Hepatocyte (in vitro differentiated cells): ENCODE results near the gene MIOX. TPM values are rescaled to one million over a fixed set of nuclear protein-coding genes. Genes with fewer than 3 reads are reported as not detected.

Experiments used
- DNase-seq: peaks from one replicate; pipeline ENCODE4 v3.0.0-alpha.2; 2016; ENCODE audit warnings: low spot score
- H2AFZ ChIP-seq: fragments of 200-600 bp; sonication (generic); 2 replicates; pipeline ENCODE4 v1.6.0; 2016; ENCODE audit warnings: antibody characterized with exemption, mild to moderate bottlenecking
- H3K27ac ChIP-seq: fragments of 200-600 bp; sonication (generic); 2 replicates; pipeline ENCODE4 v1.5.1; 2016; ENCODE audit warnings: mild to moderate bottlenecking
- H3K27me3 ChIP-seq: fragments of 200-600 bp; sonication (generic); 2 replicates; pipeline ENCODE4 v1.6.1; 2016
- H3K36me3 ChIP-seq: fragments of 200-600 bp; sonication (generic); replicated peaks from 2 replicates; pipeline ENCODE4 v1.5.1; 2016; ENCODE audit warnings: low read depth; ENCODE audit not compliant: insufficient read depth
- H3K4me1 ChIP-seq: fragments of 200-600 bp; sonication (generic); 2 replicates; pipeline ENCODE4 v1.5.1; 2016; ENCODE audit warnings: mild to moderate bottlenecking, moderate library complexity; ENCODE audit not compliant: insufficient read depth
- H3K4me2 ChIP-seq: fragments of 200-600 bp; sonication (generic); 2 replicates; pipeline ENCODE4 v1.6.0; 2016
- H3K4me3 ChIP-seq: fragments of 200-600 bp; sonication (generic); 2 replicates; pipeline ENCODE4 v1.5.1; 2016; ENCODE audit warnings: mild to moderate bottlenecking
- H3K79me2 ChIP-seq: fragments of 200-600 bp; sonication (generic); 2 replicates; pipeline ENCODE4 v1.6.0; 2017; ENCODE audit warnings: mild to moderate bottlenecking
- H3K9me2 ChIP-seq: fragments of 200-600 bp; sonication (generic); replicated peaks from 2 replicates; pipeline ENCODE4 v1.6.0; 2017; ENCODE audit warnings: mild to moderate bottlenecking; ENCODE audit not compliant: insufficient read depth
- H3K9me3 ChIP-seq: fragments of 200-600 bp; sonication (generic); 2 replicates; pipeline ENCODE4 v1.5.1; 2016; ENCODE audit warnings: low read depth, mild to moderate bottlenecking
- H4K20me1 ChIP-seq: fragments of 200-600 bp; sonication (generic); 2 replicates; pipeline ENCODE4 v1.6.0; 2016; ENCODE audit warnings: mild to moderate bottlenecking; ENCODE audit not compliant: insufficient read depth, poor library complexity, severe bottlenecking
- CTCF ChIP-seq: fragments of 200-600 bp; sonication (generic); IDR thresholded peaks from 2 replicates; pipeline ENCODE4 v1.5.1; 2016; ENCODE audit warnings: antibody characterized with exemption, mild to moderate bottlenecking; ENCODE audit not compliant: poor library complexity
- EZH2 ChIP-seq: fragments of 200-600 bp; sonication (generic); IDR thresholded peaks from 2 replicates; pipeline ENCODE4 v1.6.1; 2016; ENCODE audit warnings: antibody characterized with exemption, mild to moderate bottlenecking, borderline replicate concordance
- EZH2phosphoT487 ChIP-seq: fragments of 200-600 bp; sonication (generic); IDR thresholded peaks from one replicate; pipeline ENCODE4 v1.6.1; 2018; ENCODE audit warnings: antibody characterized with exemption, mild to moderate bottlenecking, low read depth, moderate library complexity; ENCODE audit not compliant: unreplicated experiment, severe bottlenecking
- WGBS: methylation state at CpG from one replicate; pipeline ENCODE4 v1.1.6; 2016; ENCODE audit warnings: low lambda C conversion rate; ENCODE audit errors: missing lambda C conversion rate; 5-methylcytosine and 5-hydroxymethylcytosine counted together
- polyA plus RNA-seq: library from polyadenylated mRNA; unstranded; fragments of >200 nt; fragmentation: Nextera tagmentation; extraction: Ambion mirVana; gene quantifications from 2 replicates; pipeline ENCODE4 v1.2.1, GENCODE V29; 2016
- total RNA-seq: library from RNA; depleted of rRNA; stranded (reverse); fragments of >200 nt; gene quantifications from 2 replicates; pipeline ENCODE4 v1.2.3, GENCODE V29; 2014

MIOX gene
- total and polyA plus RNA-seq, 2 experiments from 2014 or later = not detected

- DNase-seq = peak; percentile 6
- 92% methylated on average over 15 of the region's 22 CpGs for WGBS
- H3K36me3 ChIP-seq = no peaks in the 10 kb centered on the region
- no peaks in the 10 kb centered on the region for H3K9me3 ChIP-seq
- no peak overlapping the region for H3K27ac ChIP-seq
- H3K4me1 ChIP-seq = peaks cover 19% of the 10 kb centered on the region
- TF ChIP-seq EZH2phosphoT487 (no peak), CTCF (no peak), EZH2 (no peak)
- H3K9me2 ChIP-seq = no peaks in the 10 kb centered on the region
- no peak overlapping the region for H2AFZ ChIP-seq
- H3K79me2 ChIP-seq = peaks cover 37% of the 10 kb centered on the region
- H4K20me1 ChIP-seq = peaks cover 13% of the 10 kb centered on the region
- H3K4me3 ChIP-seq = no peak overlapping the region
- no peaks in the 10 kb centered on the region for H3K27me3 ChIP-seq
- peak overlapping the region; percentile 94 for H3K4me2 ChIP-seq
These were observed 36.3 kb downstream of the MIOX start for GRCh38 chr22:50522806-50523438.

GRCh38 chr22:50523458-50523805 lies 36.8 kb downstream of the MIOX start:
- Histone ChIP-seq H4K20me1 (peaks cover 13% of the 10 kb centered on the region), H3K36me3 (no peaks in the 10 kb centered on the region), H3K4me3 (no peak overlapping the region), H3K9me2 (no peaks in the 10 kb centered on the region), H3K79me2 (peaks cover 37% of the 10 kb centered on the region), H3K9me3 (no peaks in the 10 kb centered on the region), H2AFZ (no peak overlapping the region), H3K27ac (no peak overlapping the region), H3K4me1 (peaks cover 19% of the 10 kb centered on the region), H3K4me2 (peak overlapping the region; percentile 94), H3K27me3 (no peaks in the 10 kb centered on the region)
- no peak for DNase-seq
- TF ChIP-seq CTCF (no peak), EZH2 (no peak), EZH2phosphoT487 (no peak)
- 97% methylated on average over 16 of the region's 16 CpGs for WGBS

- H3K9me2 ChIP-seq = no peaks in the 10 kb centered on the region
- H3K36me3 ChIP-seq = no peaks in the 10 kb centered on the region
- no peak overlapping the region for H2AFZ ChIP-seq
- H3K79me2 ChIP-seq = peaks cover 37% of the 10 kb centered on the region
- peak overlapping the region; percentile 23 for H3K4me3 ChIP-seq
- no peaks in the 10 kb centered on the region for H3K27me3 ChIP-seq
- H3K4me1 ChIP-seq = peaks cover 19% of the 10 kb centered on the region
- H4K20me1 ChIP-seq = peaks cover 13% of the 10 kb centered on the region
- peak; percentile 15 for DNase-seq
- TF ChIP-seq CTCF (no peak), EZH2phosphoT487 (no peak), EZH2 (no peak)
- H3K4me2 ChIP-seq = peak overlapping the region; percentile 94
- WGBS = 79% methylated on average over 25 of the region's 25 CpGs
- no peaks in the 10 kb centered on the region for H3K9me3 ChIP-seq
- H3K27ac ChIP-seq = peak overlapping the region; percentile 90
These were observed 37.4 kb downstream of the MIOX start for GRCh38 chr22:50523806-50524675.
